NB4 (cell line): ENCODE measurements around the gene IFNA5.
A peak's percentile ranks its signal among the peaks of the same experiment; 100 is the strongest.

Source experiments
- DNase-seq: peaks from one replicate; pipeline ENCODE4 v3.0.0; 2010; ENCODE audit warnings: low read depth
- H3K4me3 ChIP-seq: one replicate; pipeline ENCODE4 v1.5.1; 2011; ENCODE audit warnings: mild to moderate bottlenecking, low read depth, low read length, moderate library complexity
- CTCF ChIP-seq: IDR thresholded peaks from one replicate; pipeline ENCODE4 v1.5.1; 2012; ENCODE audit warnings: low read depth, low read length
- MYC ChIP-seq: IDR thresholded peaks from 2 replicates; pipeline ENCODE4 v1.6.1; 2011; ENCODE audit warnings: low read depth, low read length
- POLR2A ChIP-seq: IDR thresholded peaks from 2 replicates; pipeline ENCODE4 v1.6.1; 2011; ENCODE audit warnings: mild to moderate bottlenecking; ENCODE audit not compliant: insufficient read length; ENCODE audit errors: extremely low read depth
- TF ChIP-seq, protein P1 (sequence below): IDR thresholded peaks from 2 replicates; pipeline ENCODE4 v1.6.1; 2011; ENCODE audit warnings: low read depth, low read length

IFNA5 gene

DNA sequence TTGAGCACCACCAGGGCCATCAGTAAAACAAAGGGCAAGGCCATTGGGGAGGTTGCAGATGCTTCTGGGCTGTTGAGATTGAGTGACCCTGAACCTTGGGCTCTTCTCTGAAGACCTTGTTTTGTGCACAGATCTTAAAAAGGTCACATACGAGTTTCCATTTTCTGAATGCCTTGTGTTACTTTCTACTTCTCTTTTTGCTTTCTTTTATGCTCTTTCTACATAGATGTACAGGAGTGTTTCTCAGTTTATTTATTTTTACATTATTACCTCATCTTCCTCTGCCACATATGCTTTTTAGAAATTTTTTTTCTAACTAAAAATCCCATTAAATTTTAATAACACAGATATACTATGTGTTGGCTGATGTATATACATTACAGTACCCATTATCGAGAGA lies at the start of gene IFNA5:
IFNA5 (minus strand) TSS at position 101 of the 400 bp plus-strand sequence; CDS start at position 44, 57 bp downstream.
- no peak within 1 kb of the TSS for H3K4me3 ChIP-seq
- DNase-seq, result no peak
- TF ChIP-seq MYC (no peak), CTCF (no peak), POLR2A (no peak)
- TF ChIP-seq, protein P1, sequence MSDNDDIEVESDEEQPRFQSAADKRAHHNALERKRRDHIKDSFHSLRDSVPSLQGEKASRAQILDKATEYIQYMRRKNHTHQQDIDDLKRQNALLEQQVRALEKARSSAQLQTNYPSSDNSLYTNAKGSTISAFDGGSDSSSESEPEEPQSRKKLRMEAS, result no peak

DNA sequence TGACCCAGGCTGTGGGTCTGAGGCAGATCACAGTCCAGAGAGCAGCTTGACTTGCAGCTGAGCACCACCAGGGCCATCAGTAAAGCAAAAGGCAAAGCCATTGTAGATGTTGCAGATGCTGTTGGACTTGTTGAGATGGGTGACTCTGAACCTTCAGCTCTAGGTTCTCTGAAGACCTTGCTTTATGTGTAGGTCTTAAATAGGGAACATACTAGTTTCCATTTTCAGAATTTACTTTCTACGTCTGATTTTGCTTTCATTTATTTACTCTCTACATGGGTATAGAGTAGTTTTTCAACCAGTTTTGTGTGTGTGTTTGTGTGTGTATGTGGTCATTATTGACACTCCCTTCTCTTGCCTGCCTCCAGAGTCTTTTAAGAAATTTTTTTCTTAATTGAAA lies 45.7 kb upstream of the IFNA5 start, which contains the start of gene IFNA6:
IFNA6 (minus strand) TSS at position 101 of the 400 bp plus-strand sequence; CDS start at position 101, 0 bp downstream.
- TF ChIP-seq, protein P1, result no peak
- TF ChIP-seq POLR2A (no peak), MYC (no peak), CTCF (no peak)
- H3K4me3 ChIP-seq, result no peak within 1 kb of the TSS
- no peak for DNase-seq

GRCh38 chr9:21348430-21348970 lies 43.4 kb upstream of the IFNA5 start:
- no peak for DNase-seq
- TF ChIP-seq, protein P1, result no peak
- TF ChIP-seq CTCF, result no peak
- TF ChIP-seq MYC, result no peak
- TF ChIP-seq POLR2A, result no peak
- no peak overlapping the region for H3K4me3 ChIP-seq

GRCh38 chr9:21340735-21341134 lies 35.6 kb upstream of the IFNA5 start:
- H3K4me3 ChIP-seq, result no peak overlapping the region
- DNase-seq, result no peak
- TF ChIP-seq, protein P1, result no peak
- TF ChIP-seq POLR2A, result no peak
- no peak for TF ChIP-seq CTCF
- TF ChIP-seq MYC, result no peak

GRCh38 chr9:21336457-21336856 lies 31.3 kb upstream of the IFNA5 start:
- no peak overlapping the region for H3K4me3 ChIP-seq
- TF ChIP-seq MYC, result no peak
- TF ChIP-seq, protein P1, result no peak
- no peak for TF ChIP-seq POLR2A
- TF ChIP-seq CTCF, result no peak
- peak; percentile 64 for DNase-seq
